ENCODE measurements around the gene C14orf132.
"Not testable (repeated sequence)": the region's sequence is repeated elsewhere in the genome, so short reads cannot be mapped to it uniquely, and the experiment has no call there.

C14orf132 gene

GRCh38 chr14:96011607-96012006 is 27.6 kb upstream of the C14orf132 start:
- H3K27ac ChIP-seq, result no peak overlapping the region
- TF ChIP-seq CTCF (conservative IDR thresholded peaks at IDR 0.05), result no peak

- H3K27ac ChIP-seq, result not testable (repeated sequence)
Observed at GRCh38 chr14:96012757-96013156, 26.4 kb upstream of the C14orf132 start.

GRCh38 chr14:96014176-96014575 is 25.0 kb upstream of the C14orf132 start:
- no peak overlapping the region for H3K27ac ChIP-seq
- no peak for TF ChIP-seq CTCF (conservative IDR thresholded peaks at IDR 0.05)

GRCh38 chr14:96016501-96017160 is 22.5 kb upstream of the C14orf132 start:
- no peak overlapping the region for H3K27ac ChIP-seq
- TF ChIP-seq CTCF (conservative IDR thresholded peaks at IDR 0.05), result no peak

GRCh38 chr14:96017882-96018281 is 21.3 kb upstream of the C14orf132 start:
- no peak overlapping the region for H3K27ac ChIP-seq
- TF ChIP-seq CTCF (conservative IDR thresholded peaks at IDR 0.05), result no peak

GRCh38 chr14:96027431-96028355 is 11.5 kb upstream of the C14orf132 start:
- no peak for TF ChIP-seq CTCF (conservative IDR thresholded peaks at IDR 0.05)

GRCh38 chr14:96029089-96029645 is 10.0 kb upstream of the C14orf132 start:
- no peak for TF ChIP-seq CTCF (conservative IDR thresholded peaks at IDR 0.05)

More at GRCh38 chr14:96027431-96028355, 11.5 kb upstream of the C14orf132 start:
- H3K27ac ChIP-seq, result no peak overlapping the region

More at GRCh38 chr14:96029089-96029645, 10.0 kb upstream of the C14orf132 start:
- no peak overlapping the region for H3K27ac ChIP-seq

Data from VCaP (cell line).